MM.1S (cell line): ENCODE results near the gene CLPTM1L.

Source experiments
- DNase-seq: peaks from one replicate; pipeline ENCODE4 v3.0.0-alpha.2; 2015
- H2AFZ ChIP-seq: fragments of 300-600 bp; sonication (generic); 2 replicates; pipeline ENCODE4 v1.6.0; 2016; ENCODE audit warnings: antibody characterized with exemption, low read length
- H3F3A ChIP-seq: fragments of 300-600 bp; sonication (generic); 2 replicates; pipeline ENCODE4 v1.6.1; 2016; ENCODE audit warnings: mild to moderate bottlenecking, antibody characterized with exemption, low read length, moderate library complexity, mixed read lengths; ENCODE audit not compliant: insufficient read depth
- H3K27ac ChIP-seq: fragments of 300-600 bp; sonication (generic); 2 replicates; pipeline ENCODE4 v1.5.1; 2016; ENCODE audit warnings: mild to moderate bottlenecking, low read length
- H3K27me3 ChIP-seq: fragments of 300-600 bp; sonication (generic); replicated peaks from 2 replicates; pipeline ENCODE4 v1.6.0; 2016; ENCODE audit warnings: low read length; ENCODE audit not compliant: insufficient read depth
- H3K36me3 ChIP-seq: fragments of 300-600 bp; sonication (generic); replicated peaks from 2 replicates; pipeline ENCODE4 v1.6.1; 2016; ENCODE audit warnings: mild to moderate bottlenecking, low read length, mixed read lengths; ENCODE audit not compliant: insufficient read depth
- H3K4me1 ChIP-seq: fragments of 300-600 bp; sonication (generic); 2 replicates; pipeline ENCODE4 v1.6.1; 2016; ENCODE audit warnings: low read length, mixed read lengths
- H3K4me2 ChIP-seq: fragments of 300-600 bp; sonication (generic); 2 replicates; pipeline ENCODE4 v1.6.0; 2016; ENCODE audit warnings: low read depth, low read length
- H3K4me3 ChIP-seq: fragments of 300-600 bp; sonication (generic); 2 replicates; pipeline ENCODE4 v1.5.1; 2016; ENCODE audit warnings: low read length, mixed read lengths
- H3K79me2 ChIP-seq: fragments of 300-600 bp; sonication (generic); 2 replicates; pipeline ENCODE4 v1.6.1; 2016; ENCODE audit warnings: mixed run types, low read length, mixed read lengths
- H3K9ac ChIP-seq: fragments of 300-600 bp; sonication (generic); 2 replicates; pipeline ENCODE4 v1.6.1; 2016; ENCODE audit warnings: low read length, mixed read lengths
- H3K9me2 ChIP-seq: fragments of 300-600 bp; sonication (generic); replicated peaks from 2 replicates; pipeline ENCODE4 v1.6.1; 2016; ENCODE audit warnings: mild to moderate bottlenecking, low read length, mixed read lengths; ENCODE audit not compliant: insufficient read depth
- H3K9me3 ChIP-seq: fragments of 300-600 bp; sonication (generic); replicated peaks from 2 replicates; pipeline ENCODE4 v1.6.1; 2016; ENCODE audit warnings: mild to moderate bottlenecking, low read length, mixed read lengths; ENCODE audit not compliant: insufficient read depth
- H4K20me1 ChIP-seq: fragments of 300-600 bp; sonication (generic); 2 replicates; pipeline ENCODE4 v1.6.1; 2016; ENCODE audit warnings: mild to moderate bottlenecking, low read length, moderate library complexity, mixed read lengths; ENCODE audit not compliant: insufficient read depth
- EZH2 ChIP-seq: fragments of 300-600 bp; sonication (generic); optimal IDR thresholded peaks from 2 replicates; pipeline ENCODE3; 2017; ENCODE audit warnings: low read depth, mild to moderate bottlenecking, antibody characterized with exemption, low read length, mixed read lengths
- EZH2phosphoT487 ChIP-seq: fragments of 300-600 bp; sonication (generic); IDR thresholded peaks from 2 replicates; pipeline ENCODE4 v1.6.1; 2018; ENCODE audit warnings: antibody characterized with exemption, low read length
- TF ChIP-seq, protein P1 (sequence below): fragments of 300-600 bp; sonication (generic); IDR thresholded peaks from 2 replicates; pipeline ENCODE4 v1.5.1; 2016; ENCODE audit warnings: antibody characterized with exemption, low read length, mixed read lengths

The CLPTM1L gene

DNA sequence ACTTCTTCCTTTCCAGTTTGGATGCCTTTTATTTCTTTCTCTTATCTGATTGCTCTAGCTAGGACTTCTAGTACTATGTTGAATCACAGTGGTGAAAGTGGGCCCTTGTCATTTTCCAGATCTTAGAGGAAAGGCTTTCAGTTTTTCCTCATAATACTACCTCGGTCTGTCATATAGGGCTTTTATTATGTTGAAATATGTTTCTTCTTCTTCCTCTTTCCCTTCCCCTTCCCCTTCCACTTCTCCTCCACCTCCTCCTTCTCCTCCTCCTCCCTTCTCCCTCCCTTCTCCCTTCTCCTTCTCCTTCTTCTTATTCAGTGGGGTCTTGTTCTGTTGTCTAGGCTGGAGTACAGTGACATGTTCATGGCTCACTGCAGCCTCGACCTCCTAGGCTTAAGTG is 40.9 kb downstream of the CLPTM1L start:
- no peak overlapping the region for H3K9ac ChIP-seq
- H3K4me1 ChIP-seq = no peaks in the 10 kb centered on the region
- H3K79me2 ChIP-seq = no peaks in the 10 kb centered on the region
- no peak overlapping the region for H3K4me3 ChIP-seq
- no peak overlapping the region for H3K4me2 ChIP-seq
- no peak for TF ChIP-seq EZH2phosphoT487
- TF ChIP-seq EZH2 = no peak
- TF ChIP-seq, protein P1, sequence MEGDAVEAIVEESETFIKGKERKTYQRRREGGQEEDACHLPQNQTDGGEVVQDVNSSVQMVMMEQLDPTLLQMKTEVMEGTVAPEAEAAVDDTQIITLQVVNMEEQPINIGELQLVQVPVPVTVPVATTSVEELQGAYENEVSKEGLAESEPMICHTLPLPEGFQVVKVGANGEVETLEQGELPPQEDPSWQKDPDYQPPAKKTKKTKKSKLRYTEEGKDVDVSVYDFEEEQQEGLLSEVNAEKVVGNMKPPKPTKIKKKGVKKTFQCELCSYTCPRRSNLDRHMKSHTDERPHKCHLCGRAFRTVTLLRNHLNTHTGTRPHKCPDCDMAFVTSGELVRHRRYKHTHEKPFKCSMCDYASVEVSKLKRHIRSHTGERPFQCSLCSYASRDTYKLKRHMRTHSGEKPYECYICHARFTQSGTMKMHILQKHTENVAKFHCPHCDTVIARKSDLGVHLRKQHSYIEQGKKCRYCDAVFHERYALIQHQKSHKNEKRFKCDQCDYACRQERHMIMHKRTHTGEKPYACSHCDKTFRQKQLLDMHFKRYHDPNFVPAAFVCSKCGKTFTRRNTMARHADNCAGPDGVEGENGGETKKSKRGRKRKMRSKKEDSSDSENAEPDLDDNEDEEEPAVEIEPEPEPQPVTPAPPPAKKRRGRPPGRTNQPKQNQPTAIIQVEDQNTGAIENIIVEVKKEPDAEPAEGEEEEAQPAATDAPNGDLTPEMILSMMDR = no peak
- no peak for DNase-seq
- no peaks in the 10 kb centered on the region for H3K27me3 ChIP-seq
- H3K27ac ChIP-seq = no peak overlapping the region
- H4K20me1 ChIP-seq = no peaks in the 10 kb centered on the region
- no peaks in the 10 kb centered on the region for H3K36me3 ChIP-seq
- no peaks in the 10 kb centered on the region for H3K9me3 ChIP-seq
- no peaks in the 10 kb centered on the region for H3K9me2 ChIP-seq
- H2AFZ ChIP-seq = no peak overlapping the region
- no peaks in the 10 kb centered on the region for H3F3A ChIP-seq

DNA sequence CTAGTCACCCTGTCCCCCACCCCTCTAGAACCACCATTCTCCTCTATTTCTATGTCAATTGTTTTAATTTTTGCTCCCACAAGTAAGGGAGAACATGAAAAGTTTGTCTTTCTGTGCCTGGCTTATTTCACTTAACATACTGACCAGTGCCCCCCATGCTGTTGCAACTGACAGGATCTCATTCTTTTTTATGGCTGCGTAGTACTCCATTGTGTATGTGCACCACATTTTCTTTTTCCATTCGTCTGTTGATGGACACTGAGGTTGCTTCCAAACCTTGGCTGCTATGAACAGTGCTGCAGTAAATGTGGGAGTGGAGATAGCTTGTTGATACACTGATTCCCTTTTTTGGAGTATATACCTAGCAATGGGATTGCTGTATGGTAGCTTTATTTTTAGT is 42.6 kb downstream of the CLPTM1L start:
- TF ChIP-seq EZH2 (no peak), EZH2phosphoT487 (no peak)
- TF ChIP-seq, protein P1 = no peak
- Histone ChIP-seq H3F3A (no peaks in the 10 kb centered on the region), H2AFZ (no peak overlapping the region), H3K9me2 (no peaks in the 10 kb centered on the region), H3K9me3 (no peaks in the 10 kb centered on the region), H3K4me1 (no peaks in the 10 kb centered on the region), H3K4me3 (no peak overlapping the region), H3K27me3 (no peaks in the 10 kb centered on the region), H3K9ac (no peak overlapping the region), H3K36me3 (no peaks in the 10 kb centered on the region), H4K20me1 (no peaks in the 10 kb centered on the region), H3K79me2 (no peaks in the 10 kb centered on the region), H3K27ac (no peak overlapping the region), H3K4me2 (no peak overlapping the region)
- DNase-seq = no peak

DNA sequence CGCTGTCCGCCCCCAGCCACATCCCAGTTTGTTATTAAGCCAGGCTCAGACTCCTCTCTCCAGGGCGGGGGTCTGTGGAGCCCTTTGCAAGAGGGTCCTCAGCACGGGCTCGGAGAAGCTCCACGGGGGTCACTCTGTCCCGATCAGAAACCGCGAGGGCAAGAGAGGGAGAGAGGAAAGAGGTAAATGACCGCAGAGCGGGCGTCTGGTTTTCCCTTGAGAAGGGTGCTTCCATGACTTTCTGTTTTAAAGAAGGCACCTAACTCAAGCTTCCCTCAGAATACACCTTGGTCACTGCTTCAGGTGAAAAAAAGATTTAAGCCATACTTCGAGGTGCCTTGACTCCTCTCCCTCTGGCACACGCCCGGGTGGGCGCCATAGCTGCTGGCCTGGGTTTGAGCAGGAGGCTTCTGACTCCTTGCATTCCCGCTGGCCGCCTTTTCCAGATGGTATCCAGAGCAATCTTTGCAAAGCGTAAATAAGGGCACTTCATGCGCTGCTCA is 44.3 kb downstream of the CLPTM1L start:
- DNase-seq = no peak
- no peak overlapping the region for H3K4me3 ChIP-seq
- no peaks in the 10 kb centered on the region for H3K27me3 ChIP-seq

More for the DNA sequence above, 44.3 kb downstream of the CLPTM1L start:
- Histone ChIP-seq H3K79me2 (no peaks in the 10 kb centered on the region), H3K9me3 (no peaks in the 10 kb centered on the region), H3K4me2 (no peak overlapping the region), H3K36me3 (no peaks in the 10 kb centered on the region), H4K20me1 (no peaks in the 10 kb centered on the region), H3K9ac (no peak overlapping the region), H3K9me2 (no peaks in the 10 kb centered on the region), H2AFZ (no peak overlapping the region), H3K4me1 (no peaks in the 10 kb centered on the region), H3K27ac (no peak overlapping the region), H3F3A (0 out of 2 replicates have a peak, but pooled peaks cover 6% of the 10 kb centered on the region)
- TF ChIP-seq, protein P1 = no peak
- no peak for TF ChIP-seq EZH2phosphoT487
- no peak for TF ChIP-seq EZH2
